GM18873 (cell line): ENCODE measurements around the gene FAAH2.
A peak's percentile ranks its signal among the peaks of the same experiment; 100 is the strongest.
"Not testable (repeated sequence)": the region's sequence is repeated elsewhere in the genome, so short reads cannot be mapped to it uniquely, and the experiment has no call there.

Source experiments
- ATAC-seq: cut with Tn5 transposase; IDR thresholded peaks from one replicate; pipeline ENCODE4 v1.9.1; 2021; ENCODE audit warnings: mild to moderate bottlenecking, moderate library complexity, moderate number of reproducible peaks; ENCODE audit not compliant: unreplicated experiment, low FRiP score

FAAH2 gene

DNA sequence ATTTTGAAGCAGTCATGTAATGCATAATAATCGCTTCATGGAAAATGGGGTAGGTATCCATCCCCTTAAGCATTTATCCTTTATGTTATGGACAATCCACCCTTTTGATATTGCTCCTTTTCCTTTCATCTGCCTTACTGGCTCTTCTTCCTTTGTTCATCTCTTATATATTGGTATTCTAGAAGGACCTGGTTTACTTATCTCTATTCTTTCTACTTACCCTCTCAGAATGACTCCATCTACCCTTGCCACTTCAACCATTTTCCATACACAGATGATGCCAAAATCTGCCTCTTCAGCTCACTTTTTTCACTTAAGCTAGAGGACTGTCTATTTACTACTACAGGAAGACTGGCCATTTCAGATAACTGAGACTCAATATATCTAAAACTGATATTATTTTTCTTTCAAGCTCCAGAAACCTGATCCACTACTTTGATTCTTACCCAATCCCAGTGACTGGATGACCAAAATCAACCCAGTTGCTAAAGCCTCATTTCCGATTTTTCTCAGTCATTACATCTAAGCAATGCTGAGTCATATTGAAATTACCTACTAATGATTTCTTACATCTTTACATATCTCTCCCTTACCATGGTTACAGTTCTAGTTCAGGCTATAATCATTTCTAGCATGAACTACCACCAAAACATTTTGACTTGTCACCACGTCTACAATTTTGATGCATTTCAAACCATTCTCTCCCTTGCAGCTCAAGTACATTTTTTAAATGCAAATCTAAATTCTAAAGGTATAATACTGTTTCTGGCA, 93.7 kb downstream of the FAAH2 start:
- ATAC-seq, result peak; percentile 98

DNA sequence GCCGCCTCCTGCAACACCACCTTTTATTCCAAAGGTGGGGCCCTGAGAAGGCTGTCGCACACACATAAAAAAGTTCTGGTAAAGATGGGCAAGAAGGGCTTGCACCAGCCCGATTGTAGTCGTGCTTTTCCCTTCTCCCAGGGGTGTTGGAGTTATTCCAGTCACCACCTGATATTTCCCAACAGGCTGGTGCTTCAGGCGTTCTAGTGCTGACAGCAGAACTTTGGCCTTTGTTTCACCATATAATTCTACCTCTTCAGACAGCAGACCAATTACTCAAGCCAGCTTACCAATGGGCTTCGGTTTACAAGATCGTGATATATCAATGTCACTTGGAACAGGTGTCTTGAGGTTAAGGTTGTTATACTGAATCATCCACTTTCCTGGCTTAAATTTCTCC, 107.7 kb downstream of the FAAH2 start:
- ATAC-seq, result not testable (repeated sequence)

DNA sequence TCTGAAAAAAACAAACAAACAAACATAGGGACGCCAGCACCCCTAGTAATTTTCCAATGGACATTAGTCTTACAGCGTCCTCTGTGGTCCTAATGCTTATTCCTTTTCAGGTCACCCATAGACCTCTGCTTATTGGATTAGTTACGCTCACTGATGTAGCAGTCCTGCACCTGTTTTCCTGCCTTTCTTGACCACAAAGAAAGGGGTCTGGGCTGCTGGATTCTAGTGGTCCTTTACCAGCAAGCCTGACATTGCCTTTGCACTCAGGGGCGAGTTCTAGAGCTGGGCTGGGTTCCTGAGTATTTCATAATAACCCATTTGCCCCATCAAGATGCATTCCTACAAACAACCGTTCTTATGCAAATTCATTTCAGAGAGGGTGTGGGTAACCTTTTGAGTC, 116.7 kb downstream of the FAAH2 start:
- ATAC-seq, result not testable (repeated sequence)

DNA sequence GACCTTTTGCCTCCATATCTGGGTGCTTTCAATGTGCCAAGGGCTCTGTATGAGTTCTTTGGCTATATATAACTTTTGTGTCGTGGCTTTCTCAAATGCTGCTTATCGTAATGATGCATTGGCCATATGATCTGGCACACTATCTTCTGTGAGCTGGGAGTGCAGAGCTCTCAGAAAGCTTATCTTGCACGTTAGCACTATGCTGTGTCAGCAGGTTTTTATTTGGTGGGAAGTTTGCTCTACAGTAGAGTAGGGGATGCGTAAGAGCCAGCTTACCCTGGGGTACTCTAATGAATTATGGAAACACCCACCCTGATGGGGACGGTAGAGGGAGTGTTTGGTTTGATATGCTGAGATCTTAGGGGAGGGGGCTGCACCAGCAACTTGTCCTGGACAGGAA, 119.6 kb downstream of the FAAH2 start:
- no peak for ATAC-seq

DNA sequence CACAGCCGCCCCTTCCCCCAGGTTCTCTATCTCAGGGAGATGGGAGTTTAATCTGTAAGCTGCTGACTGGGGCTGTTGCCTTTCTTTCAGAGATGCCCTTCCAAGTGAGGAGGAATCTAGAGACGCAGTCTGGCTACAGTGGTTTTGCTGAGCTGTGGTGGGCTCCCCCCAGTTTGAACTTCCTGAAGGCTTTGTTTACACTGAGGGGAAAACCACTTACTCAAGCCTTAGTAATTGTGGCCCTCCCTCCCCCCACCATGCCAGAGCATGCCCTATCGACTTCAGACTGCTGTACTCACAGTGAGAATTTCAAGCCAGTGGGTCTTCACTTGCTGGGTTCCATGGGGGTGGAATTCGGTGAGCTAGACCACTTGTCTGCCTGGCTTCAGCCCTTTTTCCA, 131.3 kb downstream of the FAAH2 start:
- ATAC-seq, result no peak

DNA sequence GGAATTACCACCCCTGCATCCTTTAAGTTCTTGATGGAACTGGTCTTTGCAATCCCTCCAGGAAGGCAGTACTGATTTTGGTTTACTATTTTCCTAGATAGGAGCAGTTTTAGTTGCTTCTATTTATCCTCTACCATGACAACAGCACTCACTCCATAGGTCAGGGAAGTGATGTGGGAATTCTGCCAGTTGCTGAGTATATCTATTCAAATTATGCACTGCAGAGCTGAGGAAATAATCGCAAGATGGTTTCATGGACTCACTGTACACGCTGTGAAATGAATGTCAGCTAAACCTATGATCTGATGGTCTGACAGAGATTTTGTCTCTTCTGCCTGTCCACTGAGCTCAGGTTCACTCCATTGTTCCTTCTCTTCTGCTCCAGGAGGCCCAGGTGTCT, 135.8 kb downstream of the FAAH2 start:
- ATAC-seq, result no peak

DNA sequence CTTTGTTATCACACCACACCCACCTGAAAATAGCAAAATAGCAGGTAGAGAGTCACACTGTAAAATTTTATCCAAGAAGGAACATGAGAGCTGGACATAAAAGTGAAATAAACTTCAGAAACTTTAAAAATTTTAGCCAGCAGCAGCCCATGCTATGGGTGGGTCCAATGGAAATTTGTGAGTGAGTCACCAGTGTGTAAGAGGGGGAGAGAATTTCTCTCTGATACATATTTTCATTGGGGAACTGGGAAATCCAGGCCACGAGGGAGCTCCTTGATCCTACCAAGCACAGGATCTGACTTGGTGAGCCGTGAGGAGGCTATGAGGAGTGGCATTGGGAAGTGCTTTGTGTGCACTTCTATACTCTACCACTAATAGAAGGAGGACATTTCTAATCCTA, 136.3 kb downstream of the FAAH2 start:
- ATAC-seq, result no peak

DNA sequence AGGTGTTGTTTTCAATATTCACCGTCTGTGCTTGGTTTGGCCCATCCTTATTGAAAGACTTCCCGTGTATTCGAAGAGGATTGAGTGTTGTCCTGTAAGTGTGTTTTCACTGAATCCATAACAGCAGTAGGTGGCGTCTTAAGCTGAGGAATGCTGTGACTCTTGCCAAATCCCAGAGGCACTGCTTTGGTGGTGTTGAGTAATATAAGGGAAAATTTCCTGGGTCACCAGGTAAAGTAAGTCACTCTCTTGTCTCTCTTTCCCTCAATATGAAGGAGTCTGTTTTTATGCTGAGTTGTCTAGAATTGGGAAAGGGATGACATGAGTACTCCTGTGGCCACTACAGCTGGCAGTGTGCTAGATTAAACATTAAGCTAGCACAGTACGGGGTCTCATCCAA, 158.6 kb downstream of the FAAH2 start:
- ATAC-seq, result no peak

DNA sequence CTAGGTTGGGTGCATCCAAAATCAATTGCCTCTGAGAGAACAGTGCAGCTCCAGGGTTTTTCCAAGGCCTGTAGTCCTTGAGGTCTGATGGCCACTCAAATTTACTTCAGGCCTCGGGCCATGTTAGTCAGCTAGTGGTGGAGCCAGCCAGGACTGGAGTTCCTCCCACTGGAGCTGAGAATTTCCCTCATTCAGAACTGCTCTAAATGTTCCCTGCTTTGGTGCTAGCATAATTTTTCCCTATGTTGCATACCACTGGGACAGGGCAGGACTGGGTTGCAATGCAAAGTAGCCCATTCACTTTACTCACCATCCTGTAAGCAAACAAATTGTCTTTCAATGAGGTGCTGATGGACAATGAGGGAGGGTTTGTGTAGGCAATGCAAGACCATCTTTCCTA, 159.3 kb downstream of the FAAH2 start:
- ATAC-seq, result no peak

DNA sequence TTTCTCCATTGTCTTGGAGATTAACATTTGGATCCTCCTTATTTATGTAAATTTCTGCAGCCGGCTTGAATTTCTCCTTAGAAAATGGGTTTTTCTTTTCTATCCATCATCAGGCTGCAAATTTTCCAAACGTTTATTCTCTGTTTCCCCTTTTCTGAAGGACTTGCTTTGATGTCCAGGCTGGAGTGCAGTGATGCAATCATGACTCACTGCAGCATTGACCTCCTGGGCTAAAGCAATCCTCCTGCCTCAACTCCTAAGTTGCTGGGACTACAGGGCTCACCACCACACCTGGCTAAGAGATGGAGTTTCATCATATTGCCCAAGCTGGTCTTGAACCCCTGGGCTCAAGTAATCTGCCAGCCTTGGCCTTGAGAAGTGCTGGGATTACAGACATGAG, 161.3 kb downstream of the FAAH2 start:
- ATAC-seq, result no peak

DNA sequence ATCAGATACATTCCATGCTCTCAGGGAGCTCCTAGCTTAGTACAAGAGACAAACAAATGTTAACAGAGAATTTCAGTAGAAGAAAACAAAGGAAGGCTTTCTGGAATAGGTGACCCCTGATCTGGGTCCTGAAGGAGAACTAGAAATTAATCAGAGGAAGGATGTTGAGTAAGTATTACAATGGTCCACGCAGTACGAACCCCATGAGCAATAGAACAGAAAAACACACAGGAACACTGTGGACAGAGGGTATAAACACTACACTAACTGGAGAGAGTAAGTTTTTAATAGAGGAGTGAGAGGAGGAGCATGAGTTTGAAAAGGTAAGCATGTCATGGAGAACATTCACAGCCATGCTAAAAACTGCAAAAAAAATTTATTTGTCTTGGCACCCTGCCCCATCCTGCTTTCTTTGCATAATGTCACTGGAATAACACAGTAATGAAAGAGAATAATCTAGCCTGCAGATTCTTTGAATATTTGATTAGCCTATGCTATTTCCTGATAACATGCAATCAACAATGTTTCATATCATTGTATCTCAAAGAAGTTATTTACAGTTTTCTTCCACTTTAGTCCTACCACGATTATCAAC, 165.0 kb downstream of the FAAH2 start:
- no peak for ATAC-seq

DNA sequence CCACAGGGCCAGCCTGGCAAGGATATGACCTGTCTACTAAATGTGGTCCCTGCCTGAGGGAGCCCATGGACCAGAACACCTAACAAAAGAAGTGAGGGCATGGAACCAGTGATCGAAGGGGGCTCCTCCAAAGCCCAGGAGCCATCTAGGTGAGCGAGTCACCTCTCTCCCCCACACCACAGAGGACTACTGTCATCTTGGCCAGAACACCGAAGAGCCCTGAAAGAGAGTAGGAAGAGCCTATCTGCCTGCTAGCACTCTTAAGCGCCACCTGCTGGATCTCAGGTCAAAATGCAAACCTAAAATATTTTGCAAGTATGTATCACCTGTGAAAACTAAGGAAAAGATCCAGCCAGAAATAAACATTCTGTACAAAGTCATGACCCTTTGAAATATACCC, 167.4 kb downstream of the FAAH2 start:
- peak; percentile 65 for ATAC-seq

DNA sequence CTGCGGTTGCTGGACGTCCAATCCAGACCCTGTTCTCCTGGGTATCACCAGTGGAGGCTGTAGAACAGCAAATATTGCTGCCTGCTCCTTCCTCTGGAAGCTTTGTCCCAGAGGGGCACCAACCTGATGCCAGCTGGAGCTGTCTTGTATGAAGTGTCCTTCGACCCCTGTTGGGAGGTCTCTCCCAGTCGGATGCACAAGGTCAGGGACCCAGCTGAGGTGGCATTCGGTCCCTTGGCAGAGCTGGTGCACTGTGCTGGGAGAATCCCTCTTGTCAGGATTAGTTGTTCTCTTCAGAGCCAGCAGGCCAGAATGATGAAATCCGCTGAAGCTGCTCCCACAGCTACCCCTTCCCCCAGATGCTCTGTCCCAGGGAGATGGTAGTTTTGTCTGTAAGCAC, 195.0 kb downstream of the FAAH2 start:
- ATAC-seq, result no peak

DNA sequence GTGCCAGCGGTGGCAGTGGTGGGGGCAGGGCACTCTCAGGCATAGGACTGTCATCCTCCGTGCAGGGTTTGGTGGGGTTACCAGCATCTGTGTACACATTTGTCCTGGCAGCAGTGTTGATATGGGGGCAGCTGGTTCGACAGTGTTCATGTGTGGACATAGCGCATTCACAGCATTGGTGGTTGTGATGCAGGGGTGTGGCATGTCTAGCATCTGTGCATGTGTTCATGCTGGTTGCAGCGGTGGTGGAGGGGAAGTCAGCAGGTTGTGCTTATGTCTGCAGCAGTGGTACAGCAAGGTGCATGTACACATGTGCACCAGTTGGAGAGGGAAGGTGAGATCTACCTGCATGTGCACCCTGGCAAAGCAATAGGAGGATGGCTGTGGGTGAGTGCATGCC, 230.0 kb downstream of the FAAH2 start:
- ATAC-seq, result no peak

DNA sequence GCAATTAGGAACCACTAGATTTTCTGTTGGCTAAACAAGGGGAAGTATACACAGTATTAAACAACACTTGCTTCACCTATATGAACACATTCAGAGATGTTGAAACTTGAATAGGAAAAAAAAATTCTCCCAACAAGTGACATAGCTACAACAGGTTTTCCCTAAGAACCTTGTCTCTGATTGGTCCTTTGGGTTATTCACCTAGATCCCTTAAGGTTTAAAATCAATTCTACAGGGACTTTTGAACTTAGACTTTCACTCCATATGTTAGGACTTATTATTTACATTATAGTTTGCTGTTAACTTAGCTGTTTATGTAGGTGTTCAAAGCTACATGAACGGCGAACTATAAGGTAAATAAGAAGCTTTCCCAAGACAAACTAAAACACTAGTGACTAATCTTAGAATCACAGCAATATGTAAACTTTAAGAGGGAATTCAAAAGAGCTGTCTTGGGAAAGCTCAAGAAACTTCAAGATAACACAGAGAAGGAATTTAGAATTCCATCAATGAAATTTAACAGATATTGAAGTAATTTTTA, 233.1 kb downstream of the FAAH2 start:
- ATAC-seq, result no peak

DNA sequence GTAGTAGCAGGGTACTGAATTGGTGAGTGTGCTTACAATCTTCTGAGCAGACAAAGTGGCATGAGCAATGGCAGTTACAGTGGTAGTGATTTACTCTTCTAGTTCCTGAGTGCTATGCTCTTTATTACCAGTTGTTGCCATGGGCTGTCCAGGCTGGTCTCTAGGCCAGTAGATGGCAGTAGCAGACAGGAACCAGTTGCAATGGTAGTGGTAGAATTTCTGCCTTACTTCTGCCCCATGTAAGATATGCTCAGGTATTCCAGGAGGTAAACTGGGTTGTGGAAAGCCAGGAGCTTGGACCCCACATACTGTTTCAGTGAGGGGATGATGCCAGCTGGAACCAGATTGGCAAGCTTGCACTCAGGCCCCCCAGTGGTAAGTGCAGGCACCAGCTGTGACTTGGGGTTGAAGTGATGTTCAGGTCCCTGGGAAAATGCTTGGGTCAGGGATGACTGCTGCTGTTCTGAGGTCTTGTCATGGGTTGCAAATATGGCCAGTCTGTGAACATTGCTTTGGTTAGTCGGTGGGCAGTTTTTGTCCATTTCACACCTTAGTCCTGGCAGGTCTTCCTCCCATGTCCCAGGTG, 242.3 kb downstream of the FAAH2 start:
- no peak for ATAC-seq
